ENCODE results near the gene FERMT3. TPM values are rescaled to one million over a fixed set of nuclear protein-coding genes. Genes with fewer than 3 reads are reported as not detected.
A peak's percentile ranks its signal among the peaks of the same experiment; 100 is the strongest.

FERMT3 gene
- polyA plus RNA-seq, 3 donors = 289 to 421 (median 310) TPM

- Histone ChIP-seq H3K4me2 (replicated peaks; ENCODE audit: extremely low read depth, low read length, poor library complexity, severe bottlenecking) (no peak overlapping the region), H3K9me3 (replicated peaks in 1 of 2; ENCODE audit: control insufficient read depth in 1 of 2, insufficient read depth in 1 of 2, low read length in 2 of 2) (no peaks in the 10 kb centered on the region), H3K27ac (ENCODE audit: low read depth in 1 of 2, low read length in 2 of 2) (no peak overlapping the region), H3K9ac (ENCODE audit: insufficient read depth, low read length, poor library complexity, severe bottlenecking) (no peak overlapping the region), H3K4me3 (replicated peaks in 1 of 3; ENCODE audit: low read depth in 2 of 3, low read length in 3 of 3) (no peak overlapping the region), H3K79me2 (ENCODE audit: insufficient read depth, low read length) (no peaks in the 10 kb centered on the region), H3K4me1 (ENCODE audit: control insufficient read depth in 1 of 2, insufficient read depth in 2 of 2, low read length in 2 of 2) (no peaks in the 10 kb centered on the region), H4K20me1 (ENCODE audit: insufficient read depth, low read length) (peaks cover 7% of the 10 kb centered on the region), H2AFZ (ENCODE audit: insufficient read depth, low read depth, low read length, poor library complexity, severe bottlenecking) (no peak overlapping the region), H3K36me3 (replicated peaks in 1 of 2; ENCODE audit: control insufficient read depth in 1 of 2, insufficient read depth in 2 of 2, low read length in 2 of 2) (peaks cover 90 to 95% of the 10 kb centered on the region in 2 donors), H3K27me3 (ENCODE audit: control insufficient read depth in 2 of 2, insufficient read depth in 2 of 2, low read length in 2 of 2) (no peaks in the 10 kb centered on the region)
- Mint-ChIP-seq H3K4me1 (no peaks in the 10 kb centered on the region), H3K27ac (peak overlapping the region in 2 of 7 donors; percentile 13 to 59), H3K9me3 (peaks cover 0 to 4% (median 0%) of the 10 kb centered on the region in 7 donors), H3K36me3 (peaks cover 66 to 89% of the 10 kb centered on the region in 2 donors), H3K27me3 (ENCODE audit: low read depth in 3 of 3) (no peaks in the 10 kb centered on the region), H3K4me3 (no peak overlapping the region)
- DNase-seq = no peak
- TF ChIP-seq, protein P1, sequence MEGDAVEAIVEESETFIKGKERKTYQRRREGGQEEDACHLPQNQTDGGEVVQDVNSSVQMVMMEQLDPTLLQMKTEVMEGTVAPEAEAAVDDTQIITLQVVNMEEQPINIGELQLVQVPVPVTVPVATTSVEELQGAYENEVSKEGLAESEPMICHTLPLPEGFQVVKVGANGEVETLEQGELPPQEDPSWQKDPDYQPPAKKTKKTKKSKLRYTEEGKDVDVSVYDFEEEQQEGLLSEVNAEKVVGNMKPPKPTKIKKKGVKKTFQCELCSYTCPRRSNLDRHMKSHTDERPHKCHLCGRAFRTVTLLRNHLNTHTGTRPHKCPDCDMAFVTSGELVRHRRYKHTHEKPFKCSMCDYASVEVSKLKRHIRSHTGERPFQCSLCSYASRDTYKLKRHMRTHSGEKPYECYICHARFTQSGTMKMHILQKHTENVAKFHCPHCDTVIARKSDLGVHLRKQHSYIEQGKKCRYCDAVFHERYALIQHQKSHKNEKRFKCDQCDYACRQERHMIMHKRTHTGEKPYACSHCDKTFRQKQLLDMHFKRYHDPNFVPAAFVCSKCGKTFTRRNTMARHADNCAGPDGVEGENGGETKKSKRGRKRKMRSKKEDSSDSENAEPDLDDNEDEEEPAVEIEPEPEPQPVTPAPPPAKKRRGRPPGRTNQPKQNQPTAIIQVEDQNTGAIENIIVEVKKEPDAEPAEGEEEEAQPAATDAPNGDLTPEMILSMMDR (IDR thresholded peaks at IDR 0.05) = no peak
- intact Hi-C loops (cut with micrococcal nuclease) = no loop called here
- WGBS (ENCODE audit: insufficient coverage) = 97% methylated on average over 18 of the region's 18 CpGs
These were observed 55.1 kb downstream of the FERMT3 start for GRCh38 chr11:64261556-64262080.

- H3K79me2 ChIP-seq (ENCODE audit: insufficient read depth, low read length) = no peaks in the 10 kb centered on the region
- DNase-seq = no peak
- H3K36me3 Mint-ChIP-seq = peaks cover 65 to 87% of the 10 kb centered on the region in 2 donors
- no peak overlapping the region for H3K27ac ChIP-seq (ENCODE audit: low read depth in 1 of 2, low read length in 2 of 2)
- peaks cover 4 to 5% of the 10 kb centered on the region in 2 donors for H3K4me1 ChIP-seq (ENCODE audit: control insufficient read depth in 1 of 2, insufficient read depth in 2 of 2, low read length in 2 of 2)
- TF ChIP-seq, protein P1 (IDR thresholded peaks at IDR 0.05) = no peak
- peaks cover 7% of the 10 kb centered on the region for H4K20me1 ChIP-seq (ENCODE audit: insufficient read depth, low read length)
- no peaks in the 10 kb centered on the region for H3K27me3 Mint-ChIP-seq (ENCODE audit: low read depth in 3 of 3)
- H3K4me3 ChIP-seq (replicated peaks in 1 of 3; ENCODE audit: low read depth in 2 of 3, low read length in 3 of 3) = no peak overlapping the region
- no peak overlapping the region for H3K4me3 Mint-ChIP-seq
- no peak overlapping the region for H3K9ac ChIP-seq (ENCODE audit: insufficient read depth, low read length, poor library complexity, severe bottlenecking)
- peaks cover 0 to 4% (median 0%) of the 10 kb centered on the region in 7 donors for H3K9me3 Mint-ChIP-seq
- H3K4me1 Mint-ChIP-seq = peaks cover 2% of the 10 kb centered on the region
- no peaks in the 10 kb centered on the region for H3K9me3 ChIP-seq (replicated peaks in 1 of 2; ENCODE audit: control insufficient read depth in 1 of 2, insufficient read depth in 1 of 2, low read length in 2 of 2)
- peaks cover 87 to 88% of the 10 kb centered on the region in 2 donors for H3K36me3 ChIP-seq (replicated peaks in 1 of 2; ENCODE audit: control insufficient read depth in 1 of 2, insufficient read depth in 2 of 2, low read length in 2 of 2)
- no peaks in the 10 kb centered on the region for H3K27me3 ChIP-seq (ENCODE audit: control insufficient read depth in 2 of 2, insufficient read depth in 2 of 2, low read length in 2 of 2)
- H3K4me2 ChIP-seq (replicated peaks; ENCODE audit: extremely low read depth, low read length, poor library complexity, severe bottlenecking) = no peak overlapping the region
- peak overlapping the region in 1 of 7 donors; percentile 17 for H3K27ac Mint-ChIP-seq
- intact Hi-C loops (cut with micrococcal nuclease) = no loop called here
- 97% methylated on average over 40 of the region's 42 CpGs for WGBS (ENCODE audit: insufficient coverage)
- H2AFZ ChIP-seq (ENCODE audit: insufficient read depth, low read depth, low read length, poor library complexity, severe bottlenecking) = no peak overlapping the region
These were observed 55.9 kb downstream of the FERMT3 start for GRCh38 chr11:64262271-64263002.

All from CD14-positive monocyte (primary cell).